HEK293 (cell line): ENCODE measurements around the gene ZER1.
A peak's percentile ranks its signal among the peaks of the same experiment; 100 is the strongest.

Experiments used
- ATF2 ChIP-seq: fragments of 450-650 bp; formaldehyde crosslinking; IDR thresholded peaks from 2 replicates; pipeline ENCODE4 v1.5.1; 2016; ENCODE audit warnings: missing biosample characterization, missing genetic modification characterization, low read depth
- CTCF ChIP-seq: fragments of 450-650 bp; formaldehyde crosslinking; IDR thresholded peaks from 2 replicates; pipeline ENCODE4 v1.5.1; 2016; ENCODE audit warnings: missing biosample characterization, missing genetic modification characterization
- GLIS2 ChIP-seq: fragments of 450-650 bp; formaldehyde crosslinking; IDR thresholded peaks from 2 replicates; pipeline ENCODE4 v1.5.1; 2016; ENCODE audit warnings: missing biosample characterization, missing genetic modification characterization
- PRDM1 ChIP-seq: fragments of 450-650 bp; formaldehyde crosslinking; IDR thresholded peaks from 2 replicates; pipeline ENCODE4; 2016; ENCODE audit warnings: missing biosample characterization, missing genetic modification characterization
- SCRT2 ChIP-seq: fragments of 450-650 bp; formaldehyde crosslinking; IDR thresholded peaks from 2 replicates; pipeline ENCODE4 v1.5.1; 2016; ENCODE audit warnings: missing biosample characterization, missing genetic modification characterization
- WT1 ChIP-seq: fragments of 450-650 bp; formaldehyde crosslinking; IDR thresholded peaks from 2 replicates; pipeline ENCODE4 v1.5.1; 2016; ENCODE audit warnings: missing biosample characterization, missing genetic modification characterization
- YY2 ChIP-seq: fragments of 450-650 bp; formaldehyde crosslinking; IDR thresholded peaks from 2 replicates; pipeline ENCODE4 v1.5.1; 2016; ENCODE audit warnings: missing biosample characterization, missing genetic modification characterization
- ZBTB8A ChIP-seq: fragments of 450-650 bp; formaldehyde crosslinking; IDR thresholded peaks from 2 replicates; pipeline ENCODE4 v1.5.1; 2016; ENCODE audit warnings: missing biosample characterization, missing genetic modification characterization
- ZEB2 ChIP-seq: fragments of 450-650 bp; formaldehyde crosslinking; IDR thresholded peaks from 2 replicates; pipeline ENCODE4 v1.5.1; 2016; ENCODE audit warnings: missing biosample characterization, missing genetic modification characterization
- ZIC2 ChIP-seq: fragments of 450-650 bp; formaldehyde crosslinking; IDR thresholded peaks from 2 replicates; pipeline ENCODE4 v1.5.1; 2016; ENCODE audit warnings: missing biosample characterization, missing genetic modification characterization
- ZNF10 ChIP-seq: fragments of 450-650 bp; formaldehyde crosslinking; IDR thresholded peaks from 2 replicates; pipeline ENCODE4 v1.5.1; 2017; ENCODE audit warnings: missing biosample characterization, missing genetic modification characterization
- ZNF19 ChIP-seq: fragments of 450-650 bp; formaldehyde crosslinking; IDR thresholded peaks from 2 replicates; pipeline ENCODE4; 2016; ENCODE audit warnings: missing biosample characterization, missing genetic modification characterization, low read depth
- ZNF211 ChIP-seq: fragments of 450-650 bp; formaldehyde crosslinking; IDR thresholded peaks from 2 replicates; pipeline ENCODE4 v1.5.1; 2016; ENCODE audit warnings: low read depth, missing biosample characterization, missing genetic modification characterization
- ZNF24 ChIP-seq: fragments of 450-650 bp; formaldehyde crosslinking; IDR thresholded peaks from 2 replicates; pipeline ENCODE4 v1.5.1; 2016; ENCODE audit warnings: missing biosample characterization, missing genetic modification characterization
- ZNF341 ChIP-seq: fragments of 450-650 bp; formaldehyde crosslinking; IDR thresholded peaks from 2 replicates; pipeline ENCODE4; 2016; ENCODE audit warnings: low read depth, missing biosample characterization, missing genetic modification characterization
- ZNF37A ChIP-seq: fragments of 450-650 bp; IDR thresholded peaks from 2 replicates; pipeline ENCODE4 v1.5.1; 2018; ENCODE audit warnings: missing biosample characterization, missing genetic modification characterization
- ZNF394 ChIP-seq: fragments of 450-650 bp; formaldehyde crosslinking; IDR thresholded peaks from 2 replicates; pipeline ENCODE4 v1.5.1; 2016; ENCODE audit warnings: missing biosample characterization, missing genetic modification characterization, mild to moderate bottlenecking, moderate library complexity, borderline replicate concordance
- ZNF433 ChIP-seq: fragments of 450-650 bp; formaldehyde crosslinking; IDR thresholded peaks from 2 replicates; pipeline ENCODE4 v1.5.1; 2016; ENCODE audit warnings: missing biosample characterization, missing genetic modification characterization, low read depth
- ZNF501 ChIP-seq: fragments of 450-650 bp; formaldehyde crosslinking; IDR thresholded peaks from 2 replicates; pipeline ENCODE4 v1.5.1; 2016; ENCODE audit warnings: missing biosample characterization, missing genetic modification characterization
- ZNF521 ChIP-seq: fragments of 450-650 bp; formaldehyde crosslinking; IDR thresholded peaks from 2 replicates; pipeline ENCODE4 v1.5.1; 2017; ENCODE audit warnings: missing biosample characterization, mild to moderate bottlenecking, missing genetic modification characterization
- ZNF544 ChIP-seq: fragments of 450-650 bp; formaldehyde crosslinking; IDR thresholded peaks from 2 replicates; pipeline ENCODE4 v1.5.0; 2017; ENCODE audit warnings: missing biosample characterization, missing genetic modification characterization
- ZNF555 ChIP-seq: fragments of 450-650 bp; formaldehyde crosslinking; conservative IDR thresholded peaks from 2 replicates; pipeline ENCODE4 v1.5.1; 2017; ENCODE audit warnings: missing biosample characterization, mild to moderate bottlenecking, missing genetic modification characterization, inconsistent platforms
- ZNF561 ChIP-seq: fragments of 450-650 bp; IDR thresholded peaks from 2 replicates; pipeline ENCODE4 v1.5.1; 2018; ENCODE audit warnings: missing biosample characterization, missing genetic modification characterization, borderline replicate concordance
- ZNF596 ChIP-seq: fragments of 450-650 bp; IDR thresholded peaks from 2 replicates; pipeline ENCODE4 v1.5.0; 2018; ENCODE audit warnings: missing biosample characterization, mild to moderate bottlenecking, missing genetic modification characterization, moderate library complexity
- ZNF624 ChIP-seq: fragments of 450-650 bp; formaldehyde crosslinking; IDR thresholded peaks from 2 replicates; pipeline ENCODE4 v1.5.1; 2017; ENCODE audit warnings: missing biosample characterization, missing genetic modification characterization
- ZNF626 ChIP-seq: fragments of 450-650 bp; sonication (Bioruptor Pico); formaldehyde crosslinking; IDR thresholded peaks from 2 replicates; pipeline ENCODE4 v1.5.1; 2018; ENCODE audit warnings: missing biosample characterization, missing genetic modification characterization, inconsistent platforms
- ZNF660 ChIP-seq: fragments of 450-650 bp; IDR thresholded peaks from 2 replicates; pipeline ENCODE4 v1.5.1; 2018; ENCODE audit warnings: missing biosample characterization, mild to moderate bottlenecking, missing genetic modification characterization
- ZNF670 ChIP-seq: fragments of 450-650 bp; formaldehyde crosslinking; IDR thresholded peaks from 2 replicates; pipeline ENCODE4 v1.5.1; 2016; ENCODE audit warnings: missing biosample characterization, missing genetic modification characterization, low read depth
- ZNF701 ChIP-seq: fragments of 450-650 bp; formaldehyde crosslinking; IDR thresholded peaks from 2 replicates; pipeline ENCODE4 v1.5.1; 2016; ENCODE audit warnings: missing biosample characterization, missing genetic modification characterization
- ZNF747 ChIP-seq: fragments of 450-650 bp; formaldehyde crosslinking; IDR thresholded peaks from 2 replicates; pipeline ENCODE4 v1.5.1; 2016; ENCODE audit warnings: missing biosample characterization, missing genetic modification characterization
- ZNF792 ChIP-seq: fragments of 450-650 bp; formaldehyde crosslinking; IDR thresholded peaks from 2 replicates; pipeline ENCODE4 v1.5.1; 2016; ENCODE audit warnings: missing biosample characterization, missing genetic modification characterization
- ZXDB ChIP-seq: fragments of 450-650 bp; formaldehyde crosslinking; IDR thresholded peaks from 2 replicates; pipeline ENCODE4 v1.5.1; 2016; ENCODE audit warnings: missing biosample characterization, missing genetic modification characterization
- TF ChIP-seq, protein P1 (sequence below): fragments of 450-650 bp; formaldehyde crosslinking; IDR thresholded peaks from 2 replicates; pipeline ENCODE4 v1.5.1; 2016; ENCODE audit warnings: missing biosample characterization, missing genetic modification characterization
- TF ChIP-seq, protein P2 (sequence below): fragments of 450-650 bp; formaldehyde crosslinking; IDR thresholded peaks from 2 replicates; pipeline ENCODE4 v1.5.1; 2017; ENCODE audit warnings: missing biosample characterization, missing genetic modification characterization

ZER1 gene

DNA sequence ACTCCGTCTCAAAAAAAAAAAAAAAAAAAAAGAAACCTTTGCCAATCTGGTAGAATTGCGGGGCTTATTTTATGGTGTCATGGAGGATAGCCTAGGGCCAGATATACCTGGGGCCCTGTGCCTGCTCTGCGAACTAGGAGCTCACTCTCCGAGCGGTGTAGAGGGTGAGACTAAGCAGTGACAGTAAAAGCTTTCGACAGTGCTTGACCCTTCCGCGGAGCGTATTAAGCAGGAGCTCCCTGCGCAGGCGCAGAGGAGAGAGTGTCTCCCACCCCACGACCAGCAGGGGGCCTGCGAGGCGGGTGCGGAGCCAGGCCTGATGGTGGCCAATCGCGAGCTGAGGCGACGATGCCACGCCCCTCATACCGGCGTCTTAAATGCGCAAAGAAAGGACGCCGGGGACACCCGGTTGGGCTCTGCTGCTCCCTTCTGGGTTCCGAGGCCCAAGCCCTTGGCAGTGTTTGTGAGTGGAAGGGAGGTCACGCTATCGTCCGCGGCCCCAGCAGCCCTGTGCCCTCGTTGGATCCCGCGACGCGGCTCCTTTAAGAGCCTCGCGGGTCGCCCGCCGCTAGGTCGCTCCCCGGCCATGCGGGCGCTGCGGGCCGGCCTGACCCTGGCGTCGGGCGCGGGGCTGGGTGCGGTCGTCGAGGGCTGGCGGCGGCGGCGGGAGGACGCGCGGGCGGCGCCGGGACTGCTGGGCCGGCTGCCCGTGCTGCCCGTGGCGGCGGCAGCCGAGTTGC lies 46.5 kb upstream of the ZER1 start, which contains the start of gene ENDOG (continued):
- TF ChIP-seq, protein P1, sequence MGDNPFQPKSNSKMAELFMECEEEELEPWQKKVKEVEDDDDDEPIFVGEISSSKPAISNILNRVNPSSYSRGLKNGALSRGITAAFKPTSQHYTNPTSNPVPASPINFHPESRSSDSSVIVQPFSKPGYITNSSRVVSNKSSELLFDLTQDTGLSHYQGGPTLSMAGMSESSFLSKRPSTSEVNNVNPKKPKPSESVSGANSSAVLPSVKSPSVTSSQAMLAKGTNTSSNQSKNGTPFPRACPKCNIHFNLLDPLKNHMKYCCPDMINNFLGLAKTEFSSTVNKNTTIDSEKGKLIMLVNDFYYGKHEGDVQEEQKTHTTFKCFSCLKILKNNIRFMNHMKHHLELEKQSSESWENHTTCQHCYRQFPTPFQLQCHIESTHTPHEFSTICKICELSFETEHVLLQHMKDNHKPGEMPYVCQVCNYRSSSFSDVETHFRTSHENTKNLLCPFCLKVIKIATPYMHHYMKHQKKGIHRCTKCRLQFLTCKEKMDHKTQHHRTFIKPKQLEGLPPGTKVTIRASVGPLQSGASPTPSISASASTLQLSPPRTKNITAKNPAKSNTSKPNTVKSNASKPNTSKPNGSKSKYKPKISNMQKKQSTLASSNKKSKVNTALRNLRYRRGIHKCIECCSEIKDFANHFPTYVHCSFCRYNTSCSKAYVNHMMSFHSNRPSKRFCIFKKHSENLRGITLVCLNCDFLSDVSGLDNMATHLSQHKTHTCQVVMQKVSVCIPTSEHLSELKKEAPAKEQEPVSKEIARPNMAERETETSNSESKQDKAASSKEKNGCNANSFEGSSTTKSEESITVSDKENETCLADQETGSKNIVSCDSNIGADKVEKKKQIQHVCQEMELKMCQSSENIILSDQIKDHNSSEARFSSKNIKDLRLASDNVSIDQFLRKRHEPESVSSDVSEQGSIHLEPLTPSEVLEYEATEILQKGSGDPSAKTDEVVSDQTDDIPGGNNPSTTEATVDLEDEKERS (tag by site-specific recombination), result no peak
- TF ChIP-seq ZEB2 (peak; percentile 39; the same call in 1 of the 2 replicates), ZNF394 (tag by site-specific recombination) (peak; percentile 42; the same call in 1 of the 2 replicates), ZNF670 (no peak), ZNF501 (tag by site-specific recombination) (0 out of 2 replicates have a peak, but pooled peaks have one; percentile 36), ZNF561 (tag by site-specific recombination) (peak; percentile 98), ZNF19 (no peak), ZXDB (tag by site-specific recombination) (no peak; the same call in none of the 2 replicates), ZNF341 (tag by site-specific recombination) (no peak), PRDM1 (tag by site-specific recombination) (peak; percentile 73; the same call in 1 of the 2 replicates), ZIC2 (tag by site-specific recombination) (peak; percentile 59), ZNF701 (tag by site-specific recombination) (no peak), ZNF521 (tag by site-specific recombination) (no peak), ZNF10 (tag by site-specific recombination) (peak; percentile 96), ZNF626 (tag by site-specific recombination) (no peak), ATF2 (no peak), ZNF544 (tag by site-specific recombination) (no peak), ZNF596 (0 out of 2 replicates have a peak, but pooled peaks have one; percentile 5), ZNF433 (no peak), ZBTB8A (peak; percentile 88), SCRT2 (tag by site-specific recombination) (no peak), ZNF747 (tag by site-specific recombination) (no peak), ZNF24 (tag by site-specific recombination) (0 out of 2 replicates have a peak, but pooled peaks have one; percentile 18), WT1 (tag by site-specific recombination) (0 out of 2 replicates have a peak, but pooled peaks have one; percentile 13), YY2 (tag by site-specific recombination) (no peak), ZNF555 (tag by site-specific recombination) (no peak), ZNF211 (no peak), ZNF792 (tag by site-specific recombination) (no peak), ZNF660 (peak; percentile 60; the same call in 1 of the 2 replicates), GLIS2 (tag by site-specific recombination) (peak; percentile 21; the same call in 1 of the 2 replicates), ZNF37A (tag by site-specific recombination) (no peak), CTCF (peak; percentile 99), ZNF624 (tag by site-specific recombination) (no peak)
- TF ChIP-seq, protein P2, sequence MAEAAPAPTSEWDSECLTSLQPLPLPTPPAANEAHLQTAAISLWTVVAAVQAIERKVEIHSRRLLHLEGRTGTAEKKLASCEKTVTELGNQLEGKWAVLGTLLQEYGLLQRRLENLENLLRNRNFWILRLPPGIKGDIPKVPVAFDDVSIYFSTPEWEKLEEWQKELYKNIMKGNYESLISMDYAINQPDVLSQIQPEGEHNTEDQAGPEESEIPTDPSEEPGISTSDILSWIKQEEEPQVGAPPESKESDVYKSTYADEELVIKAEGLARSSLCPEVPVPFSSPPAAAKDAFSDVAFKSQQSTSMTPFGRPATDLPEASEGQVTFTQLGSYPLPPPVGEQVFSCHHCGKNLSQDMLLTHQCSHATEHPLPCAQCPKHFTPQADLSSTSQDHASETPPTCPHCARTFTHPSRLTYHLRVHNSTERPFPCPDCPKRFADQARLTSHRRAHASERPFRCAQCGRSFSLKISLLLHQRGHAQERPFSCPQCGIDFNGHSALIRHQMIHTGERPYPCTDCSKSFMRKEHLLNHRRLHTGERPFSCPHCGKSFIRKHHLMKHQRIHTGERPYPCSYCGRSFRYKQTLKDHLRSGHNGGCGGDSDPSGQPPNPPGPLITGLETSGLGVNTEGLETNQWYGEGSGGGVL, result no peak
